Measurements from ENCODE around the gene EIF2A. TPM values are rescaled to one million over a fixed set of nuclear protein-coding genes. Genes with fewer than 3 reads are reported as not detected.
"Not testable (repeated sequence)": the region's sequence is repeated elsewhere in the genome, so short reads cannot be mapped to it uniquely, and the experiment has no call there.

EIF2A gene
- total RNA-seq, 1 experiment from 2014 or later: 231 TPM

DNA sequence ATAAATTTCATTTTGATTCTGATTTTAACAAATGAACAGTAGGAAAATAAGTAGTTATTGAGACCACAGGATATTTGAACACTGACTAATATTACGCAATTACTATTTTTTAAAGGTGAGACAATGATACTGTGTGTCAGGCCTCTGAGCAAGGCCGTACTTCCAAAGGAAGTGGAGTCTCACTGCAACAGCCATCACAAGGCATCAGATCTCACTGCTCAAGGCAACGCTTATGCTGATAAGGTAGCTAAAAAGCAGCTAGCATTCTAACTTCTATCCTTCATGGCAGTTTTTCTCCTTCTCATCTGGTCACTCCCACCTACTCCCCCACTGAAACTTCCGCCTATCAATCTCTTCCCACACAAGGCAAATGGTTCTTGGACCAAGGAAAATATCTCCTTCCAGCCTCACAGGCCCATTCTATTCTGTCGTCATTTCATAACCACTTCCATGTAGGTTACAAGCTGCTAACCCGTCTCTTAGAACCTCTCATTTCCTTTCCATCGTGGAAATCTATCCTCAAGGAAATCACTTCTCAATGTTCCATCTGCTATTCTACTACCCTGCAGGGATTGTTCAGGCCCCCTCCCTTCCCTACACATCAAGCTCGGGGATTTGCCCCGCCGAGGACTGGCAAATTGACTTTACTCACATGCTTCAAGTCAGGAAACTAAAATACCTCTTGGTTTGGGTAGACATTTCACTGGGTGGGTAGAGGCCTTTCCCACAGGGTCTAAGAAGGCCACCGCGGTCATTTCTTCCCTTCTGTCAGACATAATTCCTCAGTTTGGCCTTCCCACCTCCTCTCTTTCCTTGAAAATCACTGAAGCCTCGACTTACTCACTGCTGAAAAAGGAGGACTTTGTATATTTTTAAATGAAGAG, 54.3 kb downstream of the EIF2A start:
- DNase-seq (ENCODE audit: low read depth): peak; percentile 59

DNA sequence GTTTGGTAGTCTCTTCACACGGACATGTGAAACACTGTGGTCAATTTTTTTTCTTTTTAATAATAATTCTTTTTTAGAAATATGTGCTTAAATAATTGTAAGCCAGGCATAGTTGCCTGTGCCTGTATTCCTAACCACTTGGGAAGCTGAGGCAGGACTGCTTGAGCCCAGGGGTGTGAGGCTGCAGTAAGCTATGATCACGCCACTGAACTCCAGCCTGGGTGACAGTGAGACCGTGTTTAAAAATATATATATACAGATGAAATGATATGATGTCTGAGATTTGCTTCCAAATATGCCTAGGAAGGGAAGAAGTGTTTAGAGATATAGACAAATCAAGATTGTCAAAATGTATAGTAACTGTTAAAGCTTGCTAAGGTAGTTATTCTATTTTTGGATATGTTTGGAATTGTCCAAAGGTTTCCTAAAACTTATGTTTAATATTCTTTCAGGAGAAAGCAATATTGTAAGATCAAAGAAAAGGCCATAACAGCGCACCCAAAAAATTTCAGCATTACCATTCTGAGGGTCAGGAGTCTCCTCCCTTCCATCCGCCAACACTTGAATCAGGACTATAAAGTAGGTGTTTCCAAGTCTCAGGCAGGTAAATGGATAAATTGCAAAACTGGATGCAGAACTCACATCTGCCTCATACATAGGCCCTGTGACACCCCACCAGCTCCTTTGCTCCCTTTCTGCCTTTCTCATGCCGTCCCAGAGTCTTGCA, 56.0 kb downstream of the EIF2A start:
- DNase-seq (ENCODE audit: low read depth): no peak

DNA sequence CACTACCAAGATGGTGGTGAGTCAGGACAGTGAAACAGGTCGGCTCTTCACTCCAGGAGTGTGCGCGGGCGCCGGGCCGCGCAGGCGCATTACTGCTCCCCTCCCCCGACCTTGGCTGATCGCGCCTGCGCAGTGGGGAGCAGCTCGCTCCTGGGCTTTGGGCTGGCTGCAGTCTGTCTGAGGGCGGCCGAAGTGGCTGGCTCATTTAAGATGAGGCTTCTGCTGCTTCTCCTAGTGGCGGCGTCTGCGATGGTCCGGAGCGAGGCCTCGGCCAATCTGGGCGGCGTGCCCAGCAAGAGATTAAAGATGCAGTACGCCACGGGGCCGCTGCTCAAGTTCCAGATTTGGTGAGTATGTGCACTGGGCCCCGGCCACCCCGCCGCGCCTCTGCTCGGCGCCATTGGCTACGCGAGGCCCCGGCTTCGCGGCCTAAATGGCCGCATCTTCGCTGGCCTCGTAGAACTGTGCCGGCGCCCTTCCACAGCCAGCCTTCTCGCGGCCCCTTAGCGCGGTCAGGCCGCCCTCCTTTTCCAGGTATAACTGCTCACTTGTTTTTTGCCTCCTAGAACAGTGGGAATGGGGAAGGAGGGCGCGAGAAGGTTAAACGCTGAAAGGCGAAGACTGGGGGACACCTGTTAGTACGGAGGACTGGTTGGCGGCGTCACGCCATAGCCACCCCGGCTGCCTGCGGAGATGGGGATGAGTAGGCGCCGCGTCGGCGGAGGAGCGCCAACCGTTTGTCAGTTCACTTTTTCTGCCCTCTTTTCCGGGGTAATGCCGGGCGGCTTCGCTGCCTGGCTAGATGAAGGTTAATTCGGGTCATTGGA, 56.8 kb downstream of the EIF2A start, which contains the start of gene SELENOT:
SELENOT (plus strand) TSS at position 169 of the 827 bp plus-strand sequence; CDS start at position 211, 42 bp downstream.
- peak; percentile 99 for DNase-seq (ENCODE audit: low read depth)

DNA sequence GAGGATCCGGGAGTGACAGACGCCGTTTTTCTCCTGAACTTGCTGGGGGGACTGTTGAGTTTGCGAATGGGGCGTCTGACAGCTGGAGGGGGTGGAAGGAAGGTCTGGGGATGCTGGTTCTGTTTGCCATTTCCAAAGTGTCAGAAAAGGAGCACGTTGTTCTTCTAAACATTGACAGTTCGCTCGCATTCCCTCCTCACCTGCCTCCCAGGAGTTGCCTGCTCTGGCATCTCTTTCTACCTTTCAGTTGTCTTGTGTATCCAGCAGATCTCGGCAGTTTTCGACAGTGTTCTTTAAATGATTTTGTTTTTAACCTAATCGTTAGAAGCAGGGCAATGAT, 57.4 kb downstream of the EIF2A start:
- no peak for DNase-seq (ENCODE audit: low read depth)

DNA sequence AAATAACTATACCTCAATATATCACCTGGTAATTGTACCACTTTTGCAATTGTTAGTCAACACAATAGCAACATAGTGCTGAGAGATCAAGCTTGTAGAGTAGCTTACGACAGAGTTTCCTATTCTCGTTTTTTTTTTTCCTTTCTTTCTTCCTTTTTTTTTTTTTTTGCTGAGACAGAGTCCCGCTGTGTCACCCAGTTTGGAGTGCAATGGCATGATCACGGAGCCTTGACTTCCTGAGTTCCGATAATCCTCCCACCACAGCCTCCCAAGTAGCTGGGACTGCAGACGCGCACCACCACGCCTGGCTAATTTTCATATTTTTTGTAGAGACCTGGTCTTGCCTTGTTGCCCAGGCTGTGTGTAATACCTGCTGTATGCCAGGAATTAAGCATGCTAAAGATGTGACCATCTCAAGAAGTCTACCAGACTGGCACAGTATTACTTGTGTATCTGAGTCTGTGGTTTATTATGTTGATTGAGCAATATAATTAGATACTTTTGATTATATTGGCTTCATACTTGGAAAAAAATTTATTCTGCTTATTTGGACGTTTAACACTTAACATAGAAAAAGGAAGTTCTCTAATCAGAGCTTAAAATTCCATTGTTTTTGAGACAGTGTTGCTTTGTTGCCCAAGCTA, 59.5 kb downstream of the EIF2A start:
- DNase-seq (ENCODE audit: low read depth): no peak

DNA sequence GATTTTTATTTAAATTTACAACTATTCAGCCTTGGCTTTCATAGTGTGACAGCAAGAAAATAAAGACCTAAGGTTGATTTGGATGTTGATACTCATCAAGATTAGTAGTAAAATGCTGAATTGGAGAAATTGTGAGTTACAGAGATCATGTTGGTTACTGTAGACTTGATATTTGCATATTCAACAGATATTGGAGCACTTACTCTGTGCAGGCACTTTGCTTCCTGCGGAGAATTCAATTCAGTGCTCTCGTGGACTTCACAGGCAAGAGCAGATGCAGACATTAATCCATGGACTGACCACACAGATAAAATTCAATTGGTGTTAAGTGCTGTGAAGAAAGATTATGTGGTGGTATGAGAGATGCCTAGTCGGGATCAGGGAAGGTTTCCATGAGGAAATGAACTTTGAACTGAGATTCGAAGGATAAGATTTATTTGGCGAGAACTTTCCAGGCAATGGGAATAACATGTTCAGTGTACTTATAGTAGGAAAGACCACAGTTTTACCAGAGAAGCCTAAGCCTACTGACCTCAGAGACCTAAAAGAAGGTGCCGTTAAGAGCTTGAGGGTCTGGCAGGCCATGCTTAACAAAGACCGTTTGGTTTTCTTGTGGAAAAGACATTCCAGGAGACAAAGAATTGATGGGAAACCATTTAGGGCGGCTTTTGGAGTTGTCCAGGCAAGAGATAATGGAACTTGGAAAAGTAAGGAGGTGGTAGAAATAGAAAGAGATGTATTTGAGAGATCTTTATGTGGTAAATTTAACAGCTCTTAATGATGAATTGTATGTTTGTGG, 60.9 kb downstream of the EIF2A start:
- DNase-seq (ENCODE audit: low read depth): no peak

DNA sequence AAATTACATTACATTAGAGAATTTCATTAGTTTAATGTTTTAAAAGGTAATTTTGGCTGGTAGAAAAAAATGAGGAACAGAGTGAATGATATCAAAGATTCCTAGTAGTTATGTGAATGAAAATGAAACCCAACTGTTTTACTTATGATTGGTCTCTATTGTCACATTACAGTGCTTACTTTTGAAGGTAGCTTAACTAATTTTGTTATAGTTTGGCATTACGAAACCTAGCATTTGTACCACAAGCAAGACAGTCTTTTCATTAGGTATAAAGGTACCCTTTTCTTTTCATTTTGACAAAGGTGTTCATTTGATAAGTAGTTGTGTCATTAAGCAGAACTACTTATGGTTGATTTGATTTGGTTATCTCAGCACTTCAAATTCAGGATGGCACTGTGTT, 63.4 kb downstream of the EIF2A start:
- DNase-seq (ENCODE audit: low read depth): no peak

DNA sequence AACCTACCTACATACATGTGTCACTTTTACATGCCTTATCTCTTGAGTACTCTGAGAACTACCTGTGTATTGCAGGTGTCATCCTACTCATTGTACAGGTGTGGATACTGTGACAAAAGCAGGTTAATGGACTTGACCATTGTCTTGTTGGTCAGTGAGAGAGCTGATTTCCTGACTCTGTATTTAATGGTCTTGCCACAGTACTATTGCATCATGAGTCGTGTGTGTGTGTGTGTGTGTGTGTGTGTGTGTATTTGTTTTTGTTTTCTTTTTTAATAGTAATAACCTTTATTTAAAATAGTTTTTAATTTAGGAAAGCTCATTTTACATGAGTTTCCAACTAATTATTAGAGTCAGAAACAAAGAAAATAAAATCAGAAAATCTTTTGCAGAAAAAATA, 64.2 kb downstream of the EIF2A start:
- DNase-seq (ENCODE audit: low read depth): no peak

DNA sequence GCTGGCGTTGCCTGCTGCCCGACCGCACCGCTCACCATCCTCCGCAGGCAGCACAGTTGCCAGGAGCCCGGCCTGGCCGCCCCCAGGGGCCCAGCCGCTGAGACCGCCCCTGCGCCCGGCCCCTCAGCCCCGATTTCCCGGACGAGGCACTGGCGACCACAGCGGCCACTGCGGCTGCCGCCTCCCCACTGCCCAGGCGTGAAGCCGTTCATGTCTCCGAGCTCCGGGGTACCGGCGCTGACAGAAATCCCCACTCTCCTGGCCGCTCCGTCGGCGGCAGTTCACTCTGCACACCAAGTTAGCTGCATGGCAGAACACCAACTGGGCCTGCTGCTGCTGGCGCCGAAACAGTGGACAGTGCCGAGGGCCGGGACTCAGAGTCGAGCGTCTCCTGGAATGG, 65.1 kb downstream of the EIF2A start:
- no peak for DNase-seq (ENCODE audit: low read depth)

DNA sequence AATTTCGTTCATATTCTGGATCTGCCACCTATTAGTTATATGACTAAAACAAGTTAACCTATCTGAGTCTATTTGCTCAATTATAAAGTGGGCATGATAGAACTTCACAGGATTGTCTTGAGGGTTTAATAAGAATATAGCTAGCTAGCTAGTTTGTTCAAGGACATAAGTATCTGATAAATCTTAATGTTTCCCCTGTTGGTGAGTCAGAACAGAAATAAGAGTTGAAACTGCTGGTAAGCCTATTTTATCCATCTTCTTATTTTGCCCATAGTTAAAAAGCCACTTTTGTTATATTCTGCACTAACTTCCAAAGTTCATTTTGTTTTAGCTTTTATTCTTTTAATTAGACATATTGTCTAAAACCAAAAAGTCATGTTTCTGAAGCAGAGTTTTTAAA, 65.9 kb downstream of the EIF2A start:
- DNase-seq (ENCODE audit: low read depth): no peak

DNA sequence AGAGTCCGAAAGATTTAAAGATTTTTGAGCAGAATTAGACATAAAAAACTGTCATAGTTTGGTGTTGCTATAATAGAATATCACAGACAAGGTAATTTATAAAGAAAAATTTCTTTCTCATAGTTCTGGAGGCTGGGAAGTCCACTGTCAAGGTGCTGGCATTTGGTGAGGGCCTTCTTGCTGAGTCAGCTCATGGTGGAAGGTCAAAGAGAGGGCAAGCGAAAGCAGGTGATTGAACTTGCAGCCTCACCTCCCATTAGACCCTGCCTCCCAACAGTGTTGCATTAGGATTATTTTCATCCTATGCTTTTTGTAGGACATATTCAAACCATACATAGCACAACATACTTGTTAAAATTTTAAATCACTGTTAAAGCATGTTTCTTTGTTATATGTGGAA, 66.4 kb downstream of the EIF2A start:
- DNase-seq (ENCODE audit: low read depth): no peak

DNA sequence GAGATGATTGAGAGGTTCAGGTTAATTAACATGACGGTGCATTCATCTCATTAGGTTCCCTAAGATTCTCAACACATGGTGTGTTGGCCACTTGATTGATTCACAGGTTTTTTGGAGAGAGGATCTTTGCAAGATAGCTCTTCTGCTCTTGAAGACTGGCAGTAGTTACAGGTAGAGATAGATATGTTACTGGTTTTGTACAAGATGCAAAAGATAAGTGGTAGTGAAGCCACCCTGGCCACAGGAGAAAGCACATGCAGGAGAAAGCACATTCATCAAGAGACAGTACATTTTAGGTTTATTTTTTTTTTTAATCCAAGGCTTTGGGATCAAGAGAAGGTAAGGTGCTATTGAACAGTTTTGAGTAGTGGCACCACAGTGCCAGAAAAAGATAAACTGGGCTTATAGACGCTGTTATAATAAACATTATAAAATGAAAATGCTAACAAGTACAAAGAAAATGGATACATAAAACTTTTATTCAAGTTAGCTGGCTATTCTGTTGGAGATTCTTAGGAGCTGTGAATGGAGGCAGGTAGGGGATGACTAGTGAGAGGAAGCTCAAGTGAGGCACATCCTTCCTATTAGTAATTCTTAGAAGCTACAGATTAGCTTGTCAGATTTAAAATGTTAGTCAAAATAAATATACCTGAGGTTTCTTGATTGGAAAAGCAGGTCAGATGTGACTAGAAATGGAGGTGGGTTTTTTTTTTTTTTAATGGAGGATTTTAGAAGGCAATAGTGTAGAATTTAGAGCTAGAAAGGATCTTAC, 67.3 kb downstream of the EIF2A start:
- DNase-seq (ENCODE audit: low read depth): no peak

DNA sequence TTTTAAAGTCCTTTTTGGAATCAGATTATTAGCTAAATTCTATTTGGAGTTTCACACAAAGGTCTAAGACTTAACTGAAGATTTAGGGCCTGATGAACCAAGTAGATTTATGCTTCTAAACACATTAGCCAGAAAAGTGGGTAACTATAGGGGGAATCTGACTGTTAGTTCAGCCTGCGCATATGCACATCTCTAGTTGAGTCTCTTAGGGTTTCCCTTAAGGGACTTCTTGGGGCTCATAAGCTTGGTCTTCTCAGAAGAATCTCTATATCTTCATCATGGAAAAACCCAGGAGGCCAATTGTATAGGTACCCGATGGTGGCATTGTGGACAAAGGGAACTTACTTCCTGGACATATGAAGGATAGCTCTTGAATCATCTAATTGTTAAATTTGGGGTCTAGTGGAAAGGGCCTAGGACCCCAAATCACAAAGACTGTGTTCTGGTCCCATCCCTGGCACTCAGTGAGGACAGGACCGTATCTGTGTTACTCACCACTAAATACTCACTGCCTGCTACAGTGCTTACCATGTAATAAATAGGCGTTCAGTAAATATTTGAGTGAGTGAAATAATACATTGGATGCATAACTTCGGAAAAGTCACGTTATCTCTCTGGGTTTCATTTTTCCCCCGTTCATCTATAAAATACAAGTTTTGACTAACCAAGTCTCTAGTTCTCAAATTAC, 73.6 kb downstream of the EIF2A start:
- no peak for DNase-seq (ENCODE audit: low read depth)

DNA sequence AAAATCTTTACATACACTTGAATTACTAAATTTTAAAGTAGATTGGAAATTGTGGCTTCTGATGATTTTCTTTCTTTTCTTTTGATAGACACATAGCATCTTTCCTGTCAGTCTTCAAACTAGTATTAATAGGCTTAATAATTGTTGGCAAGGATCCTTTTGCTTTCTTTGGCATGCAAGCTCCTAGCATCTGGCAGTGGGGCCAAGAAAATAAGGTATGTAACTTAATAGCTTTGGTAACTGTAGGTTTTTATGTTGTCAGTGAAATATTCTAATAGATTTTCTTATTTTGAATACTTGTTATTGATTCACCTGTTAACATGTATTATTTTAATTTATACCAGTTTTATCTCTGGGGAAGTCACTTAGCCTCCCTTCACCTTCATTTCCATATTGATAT, 76.4 kb downstream of the EIF2A start:
- not testable (repeated sequence) for DNase-seq (ENCODE audit: low read depth)

DNA sequence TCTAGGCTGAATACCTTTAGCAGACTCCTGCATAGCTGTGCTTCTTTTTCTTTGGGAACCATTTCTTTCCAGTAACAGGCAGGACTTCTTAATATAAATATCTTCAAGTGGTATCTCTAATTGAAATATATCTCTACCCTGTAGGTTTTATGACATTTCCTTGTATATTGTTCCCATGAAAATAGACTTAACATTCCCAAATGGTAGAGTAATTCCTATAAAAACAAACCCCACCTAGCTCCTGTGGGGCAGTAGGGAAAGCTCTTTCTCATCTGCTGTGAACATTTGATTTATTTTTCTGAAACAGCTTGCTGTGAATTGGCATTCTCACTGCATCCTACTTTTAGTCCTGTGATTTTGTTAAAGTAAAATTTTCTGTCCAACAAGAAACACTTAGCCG, 77.4 kb downstream of the EIF2A start:
- DNase-seq (ENCODE audit: low read depth): no peak

DNA sequence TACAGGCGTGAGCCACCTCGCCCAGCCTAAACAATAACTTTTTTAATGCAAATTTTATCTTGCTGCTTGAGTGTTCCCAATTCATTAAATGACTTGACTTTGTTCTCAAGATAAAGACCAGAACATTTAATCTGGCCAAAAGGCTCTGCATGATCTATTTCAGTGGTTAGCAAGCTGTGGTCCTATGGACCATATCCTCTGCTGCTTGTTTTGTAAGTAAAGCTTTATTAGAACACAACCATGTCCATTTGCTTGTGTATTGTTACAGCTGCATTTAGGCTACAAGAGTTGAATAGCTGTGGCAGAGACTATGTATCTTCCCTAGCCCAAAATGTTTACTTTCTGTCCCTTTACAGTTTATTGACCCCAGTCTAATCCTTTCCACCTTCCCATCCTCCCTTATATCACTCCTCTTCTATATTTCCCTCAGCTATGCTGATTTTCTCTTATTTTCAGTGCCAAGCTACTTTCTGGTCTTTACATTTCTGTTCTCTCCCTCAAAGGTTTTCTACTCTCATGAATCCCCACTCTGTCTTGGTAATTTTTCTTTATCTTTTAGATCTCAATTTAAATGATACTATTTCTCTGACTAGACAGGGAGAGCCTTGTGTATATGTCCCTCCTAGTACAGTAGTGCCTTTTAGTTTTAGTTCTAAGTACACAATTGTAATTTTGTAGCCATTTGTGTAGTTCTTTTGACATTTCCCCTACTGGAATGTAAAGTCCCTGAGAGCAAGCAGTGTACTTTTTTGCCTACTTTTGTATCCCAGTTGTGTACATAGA, 79.8 kb downstream of the EIF2A start:
- no peak for DNase-seq (ENCODE audit: low read depth)

DNA sequence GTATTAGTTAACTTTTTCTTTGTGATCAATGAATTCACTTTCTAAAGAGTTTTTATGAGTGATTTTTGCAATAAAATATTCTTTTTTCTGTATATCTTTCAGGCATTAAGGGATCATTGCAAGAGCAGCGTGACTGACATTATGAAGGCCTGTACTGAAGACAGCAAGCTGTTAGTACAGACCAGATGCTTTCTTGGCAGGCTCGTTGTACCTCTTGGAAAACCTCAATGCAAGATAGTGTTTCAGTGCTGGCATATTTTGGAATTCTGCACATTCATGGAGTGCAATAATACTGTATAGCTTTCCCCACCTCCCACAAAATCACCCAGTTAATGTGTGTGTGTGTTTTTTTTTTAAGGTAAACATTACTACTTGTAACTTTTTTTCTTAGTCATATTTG, 81.0 kb downstream of the EIF2A start:
- no peak for DNase-seq (ENCODE audit: low read depth)

DNA sequence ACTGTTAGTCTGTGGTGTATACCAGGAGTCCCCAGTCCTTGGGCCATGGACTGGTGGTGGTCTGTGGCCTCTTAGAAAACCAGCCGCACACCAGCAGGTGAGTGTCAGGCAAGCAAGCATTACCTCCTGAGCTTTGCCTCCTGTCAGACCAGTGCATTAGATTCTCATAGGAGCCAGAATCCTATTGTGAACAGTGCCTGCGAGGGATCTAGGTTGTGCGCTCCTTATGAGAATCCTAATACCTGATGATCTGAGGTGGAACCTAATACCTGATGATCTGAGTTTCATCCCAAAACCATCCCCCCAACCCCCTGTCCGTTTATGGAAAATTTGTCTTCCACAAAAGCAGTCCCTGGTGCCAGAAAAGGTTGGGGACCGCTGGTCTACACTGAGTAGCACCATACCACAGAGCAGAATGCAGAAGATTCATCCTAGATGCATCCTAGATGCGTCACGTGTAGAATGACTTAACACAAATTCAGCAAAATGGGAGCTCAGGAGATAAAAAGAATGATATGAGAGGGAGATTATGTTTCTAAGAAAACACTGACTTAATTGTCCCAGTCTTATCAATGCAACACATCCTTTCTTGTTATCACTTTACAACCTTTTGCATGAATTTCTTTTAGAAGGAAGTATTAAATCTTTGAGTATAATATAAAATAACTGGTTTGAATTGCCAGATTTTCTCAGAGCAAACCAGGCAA, 85.1 kb downstream of the EIF2A start:
- DNase-seq (ENCODE audit: low read depth): no peak
